HPDE6-E6E7 (cell line): Measurements from ENCODE around the gene ODAPH.

Source experiments
- DNase-seq: peaks from one replicate; pipeline ENCODE4 v3.0.0; 2011; ENCODE audit warnings: missing footprints; ENCODE audit errors: extremely low spot score

ODAPH gene

DNA sequence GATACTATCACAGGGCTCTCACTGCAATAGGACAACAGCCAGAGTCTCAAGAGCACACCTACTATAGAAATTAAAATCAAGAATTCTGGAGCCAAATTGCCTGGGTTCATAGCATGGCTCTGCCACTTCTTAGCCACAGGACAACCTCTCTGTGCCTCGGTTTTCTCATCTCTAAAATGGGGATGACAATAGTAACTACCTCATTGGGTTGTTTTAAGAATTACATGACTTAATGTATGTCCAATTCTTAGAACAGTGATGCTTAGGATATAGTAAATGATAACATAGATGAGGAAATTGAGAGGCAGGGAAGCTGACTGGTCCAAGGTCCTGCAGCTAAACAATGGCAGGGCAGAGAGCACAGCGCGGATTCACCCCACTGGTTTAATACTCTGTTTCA is 11.0 kb upstream of the ODAPH start:
- no peak for DNase-seq

- DNase-seq = no peak
Measured at GRCh38 chr4:75545526-75545925, 10.3 kb upstream of the ODAPH start.

DNA sequence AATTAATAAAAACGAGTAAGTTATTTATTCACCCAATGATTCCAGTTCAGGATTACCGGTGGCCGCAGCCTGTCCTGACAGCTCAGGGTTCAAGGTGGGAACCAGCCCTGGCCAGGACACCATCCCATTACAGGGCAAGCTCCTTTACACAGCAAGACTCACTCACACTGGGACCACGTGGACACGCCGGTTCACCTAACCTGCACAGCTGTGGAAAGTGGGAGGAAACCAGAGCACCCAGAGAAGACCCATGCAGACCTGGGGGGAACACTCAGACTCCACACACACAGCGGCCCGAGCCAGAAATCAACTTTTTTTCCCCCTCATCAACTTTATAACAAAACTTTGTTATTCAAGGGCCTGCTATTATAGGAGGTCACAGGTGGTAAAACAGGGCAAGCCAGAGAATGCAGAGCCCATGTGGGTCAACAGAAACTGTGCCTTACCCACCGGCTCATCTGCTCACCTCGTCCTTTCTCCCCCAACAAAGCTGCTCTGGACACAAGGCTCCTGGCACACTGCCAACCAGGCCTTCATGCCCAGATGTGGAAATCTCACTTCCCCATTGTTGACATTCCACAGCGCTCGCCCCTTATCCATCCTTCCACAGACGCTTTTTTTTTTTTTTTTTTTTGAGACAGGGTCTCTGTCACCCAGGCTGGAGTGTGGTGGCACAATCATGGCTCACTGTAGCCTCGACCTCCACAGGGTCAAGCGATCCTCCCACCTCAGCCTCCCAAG is 8.0 kb upstream of the ODAPH start:
- DNase-seq = no peak

- DNase-seq = no peak
Measured at GRCh38 chr4:75549019-75549418, 6.8 kb upstream of the ODAPH start.

DNA sequence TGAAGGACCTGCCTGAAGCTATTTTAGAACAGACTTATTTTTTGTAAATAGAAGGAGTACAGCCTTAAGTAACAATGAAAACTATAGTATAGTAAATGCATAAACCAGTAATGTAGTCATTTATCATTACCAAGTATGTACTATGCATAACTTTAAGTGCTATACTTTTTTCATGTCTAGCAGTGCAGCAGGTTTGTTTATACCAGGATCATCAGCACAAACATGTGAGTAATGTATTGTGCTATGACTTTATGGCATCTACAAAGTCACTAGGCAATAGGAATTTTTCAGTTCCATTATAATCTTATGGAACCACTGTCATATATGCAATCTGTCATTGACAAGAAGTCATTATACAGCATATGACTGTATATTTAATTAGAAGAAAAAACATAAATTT is 3.4 kb upstream of the ODAPH start:
- DNase-seq = no peak

GRCh38 chr4:75557696-75558095 is 1.8 kb downstream of the ODAPH start:
- DNase-seq = no peak

GRCh38 chr4:75561789-75562188 is 5.9 kb downstream of the ODAPH start:
- DNase-seq = no peak

DNA sequence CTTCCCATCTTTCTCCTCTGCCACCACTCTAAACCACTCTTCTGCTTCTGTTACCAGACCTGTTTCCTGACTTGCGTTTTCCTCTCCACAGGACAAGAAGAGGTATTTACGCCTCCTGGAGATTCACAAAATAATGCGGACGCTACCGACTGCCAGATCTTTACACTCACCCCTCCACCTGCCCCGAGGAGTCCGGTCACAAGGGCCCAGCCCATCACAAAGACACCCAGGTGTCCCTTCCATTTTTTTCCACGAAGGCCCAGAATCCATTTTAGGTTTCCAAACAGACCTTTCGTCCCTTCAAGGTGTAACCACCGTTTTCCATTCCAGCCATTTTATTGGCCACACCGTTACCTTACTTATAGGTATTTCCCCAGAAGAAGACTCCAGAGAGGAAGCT is 8.2 kb downstream of the ODAPH start:
- no peak for DNase-seq

DNA sequence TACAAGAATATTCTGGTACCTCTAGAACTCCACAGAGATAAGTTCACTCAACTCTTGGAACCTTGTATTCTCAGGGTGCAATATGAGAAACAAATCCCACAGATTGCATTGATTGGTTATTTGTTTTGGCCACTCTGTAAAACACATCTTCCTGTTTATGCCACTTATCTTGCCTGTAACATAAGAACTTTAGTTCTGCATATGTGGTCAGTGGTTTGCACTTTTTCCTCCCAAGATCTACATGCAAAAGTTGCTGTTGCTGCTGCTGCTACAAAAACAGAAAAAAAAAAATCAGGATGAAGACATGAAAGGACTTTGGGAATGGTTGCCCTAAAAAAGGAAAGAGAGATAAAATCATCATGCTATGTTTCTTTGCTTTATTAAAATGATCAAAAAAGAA is 9.6 kb downstream of the ODAPH start:
- no peak for DNase-seq

DNA sequence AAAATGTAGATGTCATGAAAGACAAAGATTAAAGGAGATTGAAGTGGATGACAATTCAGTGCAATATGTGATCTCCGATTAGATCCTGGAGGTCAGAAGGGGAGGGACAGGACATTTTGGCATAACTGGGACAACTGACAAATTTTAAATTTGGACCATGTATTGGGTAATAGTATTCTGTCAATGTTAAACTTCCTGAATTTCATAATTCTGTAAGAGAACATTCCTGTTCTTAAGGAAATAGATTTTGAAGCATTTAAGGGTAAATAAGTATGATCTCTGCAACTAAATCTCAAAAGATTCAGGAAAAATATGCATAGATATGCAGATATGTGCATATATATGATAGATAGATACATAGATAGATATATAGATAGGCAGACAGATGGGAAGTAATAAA is 11.0 kb downstream of the ODAPH start:
- no peak for DNase-seq

DNA sequence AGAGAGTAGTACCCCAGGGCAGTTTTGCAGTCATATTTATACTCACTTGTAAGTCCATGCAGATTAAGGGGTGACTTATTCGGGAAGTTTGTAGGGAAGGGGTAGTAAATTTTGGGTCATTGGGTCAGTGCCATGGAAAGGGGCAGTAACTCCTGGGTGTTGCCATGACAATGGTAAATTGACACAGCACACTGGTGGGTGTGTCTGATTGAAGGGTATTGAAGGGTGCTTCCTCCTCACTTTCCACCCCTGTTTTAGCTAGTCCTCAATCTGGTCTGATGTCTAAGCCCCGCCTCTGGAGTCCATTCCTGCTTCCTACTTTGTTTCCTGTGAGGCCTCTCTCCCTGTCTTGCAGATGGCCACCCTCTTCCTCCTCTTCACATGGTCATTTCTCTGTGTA is 11.9 kb downstream of the ODAPH start:
- no peak for DNase-seq

DNA sequence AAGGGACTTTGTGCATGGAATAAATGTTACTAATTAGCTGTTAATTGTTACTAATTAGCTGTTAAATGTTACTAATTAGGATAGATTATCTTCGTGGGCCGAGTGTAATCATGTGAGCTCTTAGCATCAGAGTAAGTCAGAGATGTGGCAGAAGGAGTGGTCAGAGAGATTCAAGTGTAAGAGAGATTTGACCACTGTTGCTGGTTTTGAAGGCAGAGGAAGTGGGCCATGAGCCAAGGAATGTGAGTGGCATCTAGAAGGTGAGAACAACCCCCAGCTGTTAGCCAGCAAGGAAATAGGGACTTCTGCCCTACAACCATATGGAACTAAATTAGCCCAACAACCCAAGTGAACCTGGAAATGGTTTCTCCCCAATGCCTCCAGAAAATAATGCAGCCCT is 28.2 kb downstream of the ODAPH start:
- DNase-seq = no peak

DNA sequence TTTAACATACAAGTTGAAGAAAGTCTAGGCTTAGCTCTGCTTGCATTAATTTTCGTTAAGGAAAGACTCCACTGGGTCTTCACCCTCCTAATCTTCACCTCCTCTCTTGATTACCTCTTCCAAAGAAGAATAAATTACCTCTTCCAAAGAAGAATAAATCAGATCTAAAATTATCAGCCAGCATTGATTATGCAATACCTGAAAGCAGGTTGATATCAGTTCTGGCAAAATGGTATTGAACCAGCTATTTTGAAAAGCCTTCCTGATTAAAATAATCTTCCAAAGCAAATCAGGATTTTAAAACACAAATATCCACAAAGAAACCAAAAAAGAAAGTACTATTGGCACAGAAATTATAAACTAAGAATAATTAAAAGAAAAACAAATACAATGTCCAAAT is 37.5 kb downstream of the ODAPH start:
- no peak for DNase-seq

- no peak for DNase-seq
Measured at GRCh38 chr4:75596061-75596460, 40.2 kb downstream of the ODAPH start.

- DNase-seq = no peak
Measured at GRCh38 chr4:75598390-75598789, 42.5 kb downstream of the ODAPH start.

GRCh38 chr4:75599647-75600046 is 43.8 kb downstream of the ODAPH start:
- no peak for DNase-seq

GRCh38 chr4:75605928-75606327 is 50.1 kb downstream of the ODAPH start:
- no peak for DNase-seq

- DNase-seq = no peak
Measured at GRCh38 chr4:75612306-75612705, 56.4 kb downstream of the ODAPH start.
